Left ventricle myocardium superior (tissue), 1 donor: ENCODE measurements around the gene RBPMS2. TPM values are rescaled to one million over a fixed set of nuclear protein-coding genes. Genes with fewer than 3 reads are reported as not detected.

ENCODE experiments used
- ATAC-seq: fragments of 200-7000 bp; cut with Tn5 transposase; one replicate; pipeline ENCODE4 v1.9.1; 2020; ENCODE audit warnings: mild to moderate bottlenecking, moderate library complexity
- DNase-seq: peaks from one replicate; pipeline ENCODE4 v3.0.0-alpha.2; 2020
- intact Hi-C: fragments of 100-400 bp; cut with micrococcal nuclease; formaldehyde crosslinking; loops from one replicate; pipeline ENCODE4 v1.11.0; 2022
- total RNA-seq: library from RNA; stranded (reverse); fragmentation: NEBNext Ultra II Directional; extraction: Animal tissue kit (Norgen Biotek cat#: 25700); gene quantifications from one replicate; pipeline ENCODE4 v1.2.1, GENCODE V29; 2021
- donor health status: DM: no; HTN: yes; CAD: no; lungs with severe emphysema.

The RBPMS2 gene
- total RNA-seq, 1 donor from 2014 or later = 213 TPM

GRCh38 chr15:64705006-64705405 is 70.4 kb downstream of the RBPMS2 start:
- ATAC-seq = no peak
- intact Hi-C loops = no loop called here

DNA sequence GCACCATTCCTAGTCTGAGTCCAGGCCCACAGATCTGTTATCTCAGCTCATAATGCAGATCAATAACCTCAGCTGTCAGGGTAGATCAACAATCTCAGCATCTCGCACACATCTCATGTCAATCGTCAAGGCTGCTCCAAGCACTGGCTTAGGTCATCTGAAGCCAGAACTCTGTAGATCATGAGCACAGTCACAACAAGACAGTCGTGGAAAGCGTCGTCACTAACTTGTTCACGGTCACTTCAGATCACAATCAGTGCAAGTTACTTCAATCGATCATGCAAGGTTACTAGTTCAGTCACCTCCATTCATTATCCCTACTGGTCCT is 71.8 kb downstream of the RBPMS2 start:
- intact Hi-C loops = no loop called here
- no peak for DNase-seq
- ATAC-seq = peak; percentile 0

More at GRCh38 chr15:64705006-64705405, 70.4 kb downstream of the RBPMS2 start:
- DNase-seq = no peak

GRCh38 chr15:64702816-64703631 is 72.4 kb downstream of the RBPMS2 start:
- peak; percentile 94 for ATAC-seq
- peak; percentile 99 for DNase-seq
- intact Hi-C loops = no loop called here

DNA sequence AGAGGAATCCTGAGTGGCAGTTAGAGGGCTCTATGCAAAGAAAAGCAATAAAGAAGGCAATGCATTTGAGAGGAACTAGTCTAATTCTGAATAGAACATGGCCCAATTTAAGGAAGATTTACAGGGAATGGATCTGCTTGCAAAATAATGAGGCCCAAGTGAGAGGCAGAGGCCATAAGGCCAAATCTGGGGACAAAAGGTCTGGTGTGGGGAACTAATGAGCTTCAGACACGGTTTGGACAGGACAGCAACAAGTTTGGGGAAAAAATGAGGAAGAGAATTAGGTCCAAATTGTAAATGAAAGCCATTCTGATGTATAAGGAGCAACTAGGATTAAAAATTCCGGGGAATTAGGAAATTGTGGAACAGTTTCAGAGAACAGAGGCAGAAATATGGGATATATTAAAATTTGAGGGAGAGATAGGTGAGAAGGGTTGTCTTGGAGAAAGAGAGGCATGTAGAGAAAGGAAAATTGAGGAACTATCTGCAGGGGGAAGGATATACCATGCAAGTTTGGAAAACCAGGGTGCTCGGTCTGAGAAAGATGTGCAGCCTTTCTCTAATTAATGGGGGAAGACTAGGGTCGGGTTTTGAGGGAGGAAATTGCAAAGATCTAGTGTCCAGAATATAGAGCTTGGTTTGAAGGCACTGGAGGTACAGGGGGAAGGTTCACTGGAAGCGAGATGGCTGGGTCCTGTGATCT is 73.8 kb downstream of the RBPMS2 start:
- no peak for ATAC-seq
- intact Hi-C loops = no loop called here
- no peak for DNase-seq

DNA sequence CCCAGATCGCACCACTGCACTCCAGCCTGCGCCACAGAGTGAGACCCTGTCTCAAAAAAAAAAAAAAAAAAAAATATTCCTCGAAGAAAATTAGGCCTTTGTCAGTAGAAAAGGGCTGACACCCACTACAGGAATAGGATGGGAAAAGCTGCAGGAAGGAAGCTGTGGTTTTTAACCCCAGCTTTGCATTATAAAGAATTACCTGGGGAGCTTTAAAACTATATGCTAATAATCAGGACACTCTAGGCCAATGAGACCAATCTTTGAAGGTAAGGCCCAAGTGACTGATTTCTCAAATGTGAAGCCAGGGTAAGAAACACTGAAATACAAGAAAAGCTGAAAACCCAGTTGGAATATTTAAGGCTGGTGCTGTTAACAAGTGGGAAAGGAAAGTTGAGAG is 74.3 kb downstream of the RBPMS2 start:
- intact Hi-C loops = no loop called here
- DNase-seq = no peak
- ATAC-seq = no peak

GRCh38 chr15:64699751-64700388 is 75.5 kb downstream of the RBPMS2 start:
- DNase-seq = peak; percentile 67
- intact Hi-C loops = no loop called here

GRCh38 chr15:64698823-64699222 is 76.6 kb downstream of the RBPMS2 start:
- intact Hi-C loops = no loop called here

More at GRCh38 chr15:64699751-64700388, 75.5 kb downstream of the RBPMS2 start:
- ATAC-seq = peak; percentile 49

GRCh38 chr15:64697911-64698369 is 77.4 kb downstream of the RBPMS2 start:
- DNase-seq (no peak), ATAC-seq (no peak)
- intact Hi-C loops = no loop called here

More at GRCh38 chr15:64698823-64699222, 76.6 kb downstream of the RBPMS2 start:
- ATAC-seq (no peak), DNase-seq (no peak)

- ATAC-seq (no peak), DNase-seq (no peak)
- intact Hi-C loops = no loop called here
These were observed 78.9 kb downstream of the RBPMS2 start for GRCh38 chr15:64696481-64696880.

- intact Hi-C loops = no loop called here
These were observed 79.8 kb downstream of the RBPMS2 start for GRCh38 chr15:64695561-64695992.

GRCh38 chr15:64694816-64695215 is 80.6 kb downstream of the RBPMS2 start:
- intact Hi-C loops = no loop called here
- ATAC-seq (no peak), DNase-seq (no peak)

More at GRCh38 chr15:64695561-64695992, 79.8 kb downstream of the RBPMS2 start:
- no peak for DNase-seq
- no peak for ATAC-seq

GRCh38 chr15:64693134-64693533 is 82.3 kb downstream of the RBPMS2 start:
- peak; percentile 57 for ATAC-seq
- intact Hi-C loops = no loop called here
- peak; percentile 44 for DNase-seq

- DNase-seq = no peak
- intact Hi-C loops = no loop called here
- peak; percentile 17 for ATAC-seq
These were observed 83.4 kb downstream of the RBPMS2 start for GRCh38 chr15:64691896-64692565.

DNA sequence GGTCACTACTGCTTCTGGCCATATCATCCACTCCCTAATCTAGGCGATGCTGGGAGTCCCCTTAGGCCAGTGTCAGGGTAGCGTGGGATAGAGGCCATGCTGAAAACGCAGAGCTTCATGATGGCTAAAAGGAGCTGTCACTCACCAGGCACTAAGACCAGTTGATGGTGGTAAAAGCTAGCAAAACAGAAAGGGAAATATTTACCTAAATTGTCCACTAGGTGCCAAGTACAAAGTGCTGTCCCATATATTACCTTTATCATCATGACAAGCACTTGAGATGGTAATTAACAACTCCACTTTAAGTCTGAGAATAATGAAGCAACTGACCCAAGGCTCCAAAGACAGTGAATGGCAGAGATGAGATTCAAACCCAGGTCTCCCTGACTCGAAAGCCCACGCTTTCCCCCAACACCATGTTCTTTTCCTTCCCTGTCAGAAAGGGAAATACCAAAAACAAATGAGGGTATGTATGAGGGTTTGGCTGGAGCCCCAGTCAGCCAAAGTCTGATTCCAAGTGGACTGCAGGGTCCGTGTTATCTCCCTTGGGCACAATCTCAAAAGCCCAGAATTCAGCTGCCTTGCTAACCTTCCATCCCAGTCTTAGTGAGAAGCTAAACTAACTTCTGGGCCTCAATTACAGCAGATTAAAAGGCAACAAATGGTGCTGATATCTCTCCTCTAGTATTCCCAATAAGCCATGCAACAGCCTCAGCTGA is 84.7 kb downstream of the RBPMS2 start:
- intact Hi-C loops = no loop called here
- DNase-seq = peak; percentile 38
- ATAC-seq = peak; percentile 12

DNA sequence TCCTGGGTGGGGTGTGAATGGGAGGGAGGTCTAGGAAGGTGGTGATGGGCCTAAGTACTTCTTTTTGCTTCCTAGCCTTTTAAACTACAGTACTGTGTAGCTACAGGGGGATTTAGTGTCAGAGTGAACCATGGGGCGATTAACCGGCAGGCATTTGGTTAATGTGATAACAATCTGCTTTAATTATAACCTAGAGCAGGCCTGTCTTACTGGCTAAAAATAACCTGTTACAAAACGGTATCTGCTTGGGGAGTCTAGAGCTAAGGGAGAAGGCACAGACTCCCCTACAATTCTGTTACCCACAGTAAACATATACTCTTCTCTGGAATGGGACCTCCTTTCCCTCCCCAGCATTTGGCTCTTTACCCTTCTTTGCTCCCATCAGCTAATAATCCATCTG is 85.4 kb downstream of the RBPMS2 start:
- intact Hi-C loops = no loop called here
- ATAC-seq = peak; percentile 2
- no peak for DNase-seq
